HG03575 (cell line): ENCODE measurements around the gene TACR1.

Experiments used
- ATAC-seq: cut with Tn5 transposase; IDR thresholded peaks from one replicate; pipeline ENCODE4 v1.9.1; 2021; ENCODE audit not compliant: unreplicated experiment, insufficient number of reproducible peaks, low FRiP score; ENCODE audit errors: extremely low read depth

TACR1 gene

DNA sequence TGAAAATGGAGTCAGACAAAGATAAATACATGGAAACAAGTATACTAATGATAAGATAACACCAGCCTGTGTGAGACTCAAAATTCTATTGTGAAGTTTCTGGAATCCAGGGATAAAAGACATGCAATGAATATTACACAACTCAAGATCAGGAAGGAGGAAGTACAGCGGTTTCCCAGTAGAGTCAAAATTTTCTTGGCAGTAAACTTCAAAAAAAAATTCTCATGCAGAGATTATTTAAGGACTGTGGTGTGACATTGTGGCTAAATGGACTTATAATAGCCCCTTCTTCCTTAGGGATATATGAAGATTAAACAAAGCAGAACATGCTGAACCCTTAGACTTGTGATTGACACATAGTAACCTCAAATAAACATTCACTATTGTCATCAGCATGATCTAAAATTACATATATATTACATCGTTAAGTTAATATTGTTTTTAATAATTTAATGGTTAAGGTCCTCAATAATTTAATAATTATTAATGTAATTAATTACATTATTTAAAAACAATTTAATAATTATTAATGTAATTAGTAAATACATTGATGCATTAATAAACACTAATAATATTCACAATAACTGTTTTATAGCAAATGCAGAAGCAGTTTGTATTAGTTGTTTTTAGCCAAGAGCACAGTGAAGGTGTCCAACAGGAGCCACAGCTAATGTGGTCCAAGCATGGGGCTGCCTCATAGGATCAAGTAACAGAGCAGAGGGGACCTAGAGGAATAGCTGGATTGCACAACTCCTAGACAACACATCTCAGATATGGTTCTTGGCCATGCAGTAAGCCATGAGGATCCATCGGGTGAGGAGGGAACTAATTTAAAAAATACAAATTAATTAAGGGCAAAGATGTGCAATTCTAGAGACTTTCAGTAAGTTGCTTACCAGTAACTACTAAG is 163.6 kb downstream of the TACR1 start:
- no peak for ATAC-seq

DNA sequence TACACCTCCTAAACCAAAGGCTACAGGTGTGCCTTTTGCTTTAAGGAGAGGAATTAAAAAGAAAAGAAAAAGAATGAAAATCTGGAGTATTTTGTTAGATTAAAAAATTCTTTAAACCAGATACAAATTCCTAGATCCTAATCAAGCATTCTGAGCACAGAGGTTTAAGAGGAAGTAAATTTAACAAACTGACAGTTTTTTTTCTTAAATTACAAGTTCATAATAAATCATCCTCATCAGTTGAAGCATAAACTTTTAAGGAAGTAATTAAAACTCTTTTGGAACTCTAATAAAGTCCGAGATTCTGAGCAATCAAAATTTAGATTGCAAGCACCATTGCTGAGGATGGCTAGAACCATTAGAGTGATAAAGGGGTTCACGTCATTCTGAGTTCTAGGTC is 165.8 kb downstream of the TACR1 start:
- no peak for ATAC-seq

DNA sequence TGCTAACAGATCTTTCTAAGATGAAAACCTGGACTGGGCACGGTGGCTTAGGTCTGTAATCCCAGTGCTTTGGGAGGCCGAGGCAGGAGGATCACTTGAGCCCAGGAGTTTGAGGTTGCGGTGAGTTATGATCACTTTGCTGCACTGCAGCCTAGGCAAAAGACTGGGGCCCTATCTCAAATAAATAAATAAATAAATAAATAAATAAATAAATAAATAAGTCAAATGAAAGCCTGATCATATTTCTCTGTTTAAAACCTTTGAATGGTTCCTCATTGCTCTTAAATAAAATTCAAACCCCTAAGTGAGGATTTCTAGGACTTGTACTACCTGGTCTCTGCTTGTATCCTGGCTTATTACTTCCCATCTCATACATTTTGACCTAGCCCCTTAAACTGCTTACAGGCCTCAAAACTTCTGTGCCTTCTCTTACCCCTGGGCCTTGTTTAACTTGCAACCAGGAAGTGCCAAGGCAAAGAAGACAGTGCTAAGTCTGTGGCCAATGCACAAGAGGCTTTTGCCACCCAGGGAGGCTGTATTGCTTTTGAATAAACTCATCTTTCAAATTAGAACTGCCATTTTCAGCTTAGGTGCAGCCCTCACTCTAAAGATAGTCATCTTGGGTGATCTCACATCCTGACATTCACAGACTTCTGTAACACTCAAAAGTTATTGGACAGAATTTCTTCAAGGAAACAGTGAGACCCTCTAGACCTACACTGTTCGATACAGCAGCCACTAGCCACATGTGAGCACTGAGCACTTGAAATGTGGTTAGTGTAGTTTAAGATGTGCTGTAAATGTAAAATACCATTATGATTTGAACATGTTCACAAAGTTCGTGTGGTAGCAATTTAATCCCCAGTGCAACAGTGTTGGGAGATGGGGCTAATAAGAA is 167.2 kb downstream of the TACR1 start:
- no peak for ATAC-seq

DNA sequence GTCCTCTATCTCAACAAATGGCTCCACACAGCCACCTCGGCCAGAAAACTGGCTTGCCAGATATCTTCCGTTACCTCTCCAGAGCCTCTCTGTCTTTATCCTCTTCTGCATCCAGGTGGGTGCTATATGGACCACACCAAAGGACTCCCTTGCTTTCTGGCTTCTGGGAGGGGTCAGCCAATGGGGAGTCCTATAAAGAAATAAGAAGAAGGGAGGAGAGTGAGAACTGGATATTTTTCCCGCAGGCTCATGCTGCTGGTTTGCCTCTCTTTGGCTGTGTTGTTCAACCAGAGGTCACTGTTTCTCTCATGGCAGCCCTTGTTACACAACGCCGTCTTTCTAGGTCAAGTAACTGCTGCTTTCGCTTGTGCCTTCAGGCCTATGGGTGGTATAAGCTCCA is 168.1 kb downstream of the TACR1 start:
- no peak for ATAC-seq

DNA sequence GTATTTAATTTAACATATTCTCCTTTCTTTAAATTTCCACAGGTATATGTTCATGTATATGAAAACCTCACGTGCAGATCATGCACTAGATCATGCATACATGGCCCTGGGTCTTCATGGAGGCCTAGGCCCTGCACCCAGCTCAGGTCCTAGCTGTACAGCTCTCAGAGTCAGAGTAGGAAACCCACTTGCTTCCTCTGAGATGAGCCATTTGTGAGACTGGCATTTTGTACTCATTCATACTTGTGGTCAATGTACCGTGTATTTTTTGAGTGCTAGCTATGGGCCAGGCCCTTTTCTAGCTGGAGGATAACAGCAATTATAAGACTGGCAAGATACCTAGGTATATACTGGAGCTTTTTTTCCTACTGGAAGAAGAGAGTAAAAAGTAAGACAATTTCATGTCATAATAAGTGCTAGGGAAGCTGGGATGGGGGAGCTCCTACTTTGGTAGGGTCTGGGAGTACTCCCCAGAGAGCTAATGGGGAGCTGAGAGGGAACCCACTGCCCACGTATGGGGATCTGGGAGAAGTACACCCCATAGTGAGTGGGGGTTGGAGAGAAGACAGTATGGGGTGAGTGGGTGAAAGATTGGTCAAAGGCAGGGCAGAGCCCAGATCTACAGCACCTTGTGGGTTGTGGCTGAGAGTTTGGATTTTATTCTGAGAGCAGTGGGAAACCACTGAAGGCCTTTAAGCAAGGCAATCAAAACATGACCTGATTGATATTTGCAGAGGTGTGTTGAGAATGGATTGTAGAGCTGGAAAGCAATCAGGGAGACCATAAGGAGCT is 168.9 kb downstream of the TACR1 start:
- ATAC-seq = no peak

DNA sequence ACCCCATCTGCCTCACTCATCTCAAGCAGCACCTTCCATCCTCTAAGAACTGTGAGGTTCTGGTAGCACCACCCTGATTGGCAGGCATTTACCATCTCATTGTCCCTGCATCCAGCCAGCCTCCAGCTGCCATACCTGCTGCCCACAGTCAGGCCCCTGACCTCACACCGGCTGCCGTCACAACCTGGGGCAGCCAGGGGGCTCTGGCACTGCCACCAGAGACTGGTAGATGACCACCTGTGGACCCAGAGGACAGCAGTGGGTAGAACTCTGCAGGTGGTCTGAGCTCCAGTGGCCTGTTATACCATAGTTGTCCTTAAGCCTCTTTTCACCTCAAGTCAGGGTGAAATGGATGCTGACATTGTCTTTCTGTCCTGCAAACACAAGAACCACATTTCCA is 171.4 kb downstream of the TACR1 start:
- no peak for ATAC-seq

DNA sequence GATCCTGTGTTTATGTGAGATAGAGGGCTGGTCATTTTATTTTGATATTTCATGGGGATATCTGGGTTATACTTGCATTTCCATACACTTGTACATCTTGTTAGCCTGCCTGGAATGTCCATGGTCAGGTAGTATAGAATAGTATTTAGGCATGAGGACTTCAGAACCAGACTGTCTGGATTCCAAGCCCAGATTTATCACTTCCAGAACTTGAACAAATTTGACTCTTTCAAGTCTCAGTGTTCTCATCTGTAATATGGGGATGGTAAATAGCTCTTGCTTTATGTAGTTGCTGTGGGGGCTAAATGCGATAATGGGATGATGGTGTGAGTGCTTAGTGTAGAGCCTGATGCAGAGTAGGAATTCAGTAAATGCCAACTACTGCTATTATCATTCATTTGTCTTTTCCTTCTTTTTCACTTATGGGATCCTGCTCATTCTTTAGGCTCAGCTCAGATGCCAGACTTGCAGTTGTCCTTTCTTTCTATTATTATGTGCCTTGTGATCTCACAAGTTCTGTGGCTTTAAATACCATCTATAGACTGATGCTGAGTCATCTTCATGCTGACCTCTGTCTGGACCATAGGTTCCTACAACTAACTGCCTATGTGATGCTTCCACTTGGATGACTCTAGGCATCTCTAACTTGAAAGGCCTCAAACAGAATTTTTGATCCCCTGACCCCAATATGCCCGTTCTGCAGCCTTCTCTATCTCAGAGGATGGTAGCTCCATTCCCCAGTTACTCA is 173.5 kb downstream of the TACR1 start:
- no peak for ATAC-seq

DNA sequence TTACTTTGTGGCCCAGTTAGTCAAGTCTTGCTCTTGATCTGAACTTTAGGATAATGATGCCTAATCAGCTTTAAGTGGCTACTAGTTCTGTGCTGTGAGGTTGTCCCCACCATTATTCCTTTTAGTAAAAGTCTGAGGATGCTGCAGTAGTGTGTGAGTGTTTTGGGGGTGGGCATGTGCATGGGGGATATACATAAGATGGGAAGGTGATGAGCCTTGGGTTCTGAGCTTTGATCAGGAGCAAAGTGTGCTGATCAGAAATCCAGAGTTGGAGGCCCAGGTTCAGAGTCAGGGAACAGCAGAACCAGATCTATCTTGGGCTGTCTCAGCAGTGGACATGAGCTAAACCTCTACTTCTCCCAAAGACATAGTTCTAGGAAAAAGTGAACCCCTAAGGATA is 174.1 kb downstream of the TACR1 start:
- ATAC-seq = no peak

DNA sequence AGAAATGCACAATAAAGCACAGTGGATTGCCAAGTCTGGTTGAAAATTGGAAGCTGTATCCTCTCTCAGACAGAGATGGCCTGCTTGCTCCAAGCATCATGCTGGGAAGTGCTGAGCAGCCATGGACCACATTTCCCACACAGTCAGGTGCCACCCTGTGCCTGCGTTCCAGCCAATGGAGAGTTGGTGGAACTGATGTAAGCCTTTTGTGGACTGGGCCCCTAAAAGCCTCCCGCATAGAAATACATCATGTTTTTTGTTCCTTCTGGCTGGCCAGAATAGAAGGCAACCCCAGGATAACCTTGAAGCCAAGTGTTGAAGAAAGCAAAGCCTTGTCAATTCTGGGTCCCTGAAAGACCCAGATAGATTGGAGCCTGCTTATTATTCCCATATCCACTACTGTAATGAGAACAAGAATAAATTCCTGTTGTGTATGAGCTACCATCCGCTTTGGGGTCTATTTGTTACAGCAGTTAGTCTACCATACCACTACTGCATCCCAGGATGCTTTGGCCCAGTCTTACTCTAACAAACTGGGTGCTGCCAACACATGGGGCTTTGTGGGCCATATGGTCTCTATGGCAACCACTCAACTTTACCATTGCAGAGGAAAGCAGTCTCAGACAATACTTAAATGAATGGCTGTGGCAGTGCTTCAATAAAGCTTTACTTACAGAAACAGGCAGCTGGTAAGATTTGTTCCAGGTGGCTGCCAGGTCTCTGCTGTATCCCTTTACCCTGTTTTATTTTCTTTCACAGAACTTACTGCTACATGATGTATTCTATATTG is 175.5 kb downstream of the TACR1 start:
- ATAC-seq = no peak

DNA sequence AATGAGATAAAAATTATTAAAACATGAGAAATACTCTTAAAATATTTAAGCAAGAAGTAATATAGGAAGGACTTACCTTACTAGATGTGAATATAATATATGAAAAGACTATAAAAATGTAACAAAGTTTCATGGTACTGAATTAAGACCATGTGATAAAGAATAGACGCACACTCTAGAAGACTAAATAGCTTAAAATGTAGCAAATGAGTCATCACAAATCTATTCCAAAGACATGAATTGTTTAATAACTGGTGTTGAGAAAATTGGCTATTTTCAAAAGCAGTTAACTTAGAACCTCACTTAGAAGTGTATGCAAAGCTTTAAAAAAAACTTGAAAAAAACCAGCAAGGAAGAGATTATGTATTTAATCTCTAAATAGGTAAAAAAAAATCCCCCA is 176.8 kb downstream of the TACR1 start:
- no peak for ATAC-seq

DNA sequence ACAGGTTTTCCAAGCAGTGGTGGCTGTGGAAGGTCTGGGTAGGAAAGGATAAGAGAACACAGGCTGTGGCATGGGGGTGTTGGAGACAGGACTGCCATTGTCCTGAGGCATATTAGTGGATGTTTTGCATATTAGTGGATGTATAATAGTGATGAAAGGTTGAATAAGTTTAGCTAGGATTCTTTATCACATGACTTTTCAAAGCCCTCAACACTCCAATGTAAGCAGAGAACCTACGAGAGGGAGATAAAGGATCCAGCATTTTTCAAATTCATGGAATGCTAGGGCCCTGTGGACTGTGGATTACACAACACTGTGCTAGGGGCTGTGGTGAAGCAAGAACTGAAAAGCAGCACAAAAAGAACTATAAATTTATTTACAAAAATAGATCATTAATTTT is 177.6 kb downstream of the TACR1 start:
- no peak for ATAC-seq

DNA sequence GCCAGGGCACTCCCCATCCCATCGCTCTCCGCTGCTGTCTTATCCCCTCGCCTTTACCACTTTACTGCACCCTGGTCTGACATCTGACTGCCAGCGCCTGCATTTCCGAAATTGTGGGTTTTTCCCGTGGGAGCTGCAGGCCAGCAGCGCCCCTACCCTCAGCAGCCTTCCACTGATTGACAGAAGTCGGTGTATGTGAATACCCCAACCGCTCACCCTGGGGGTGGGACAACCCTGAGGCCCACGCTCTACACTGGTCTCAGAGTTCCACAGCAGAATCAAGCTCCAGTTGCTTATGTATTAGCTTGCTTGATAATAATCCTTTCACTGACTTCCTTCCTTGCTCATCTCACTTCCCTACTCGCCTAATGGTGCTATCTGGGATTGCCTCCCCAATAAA is 178.8 kb downstream of the TACR1 start:
- ATAC-seq = no peak

DNA sequence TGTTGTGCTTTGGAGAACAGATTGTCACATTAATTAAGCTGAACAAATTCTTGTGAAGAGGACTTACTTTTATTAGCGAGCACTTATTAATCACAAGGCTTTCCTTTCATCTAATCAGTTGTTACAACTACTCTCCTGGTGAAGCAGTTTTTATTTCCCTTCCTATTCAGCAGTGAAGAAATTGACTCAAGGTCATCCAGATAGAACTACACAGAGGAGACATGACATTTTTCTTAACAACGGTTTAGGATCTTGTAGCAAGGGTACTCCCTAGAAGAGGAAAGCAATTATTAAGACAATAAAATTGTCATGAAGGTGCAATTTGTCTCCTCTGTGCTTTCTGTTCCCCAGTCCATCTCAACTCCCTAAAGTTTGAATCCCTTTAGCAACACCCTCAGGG is 179.5 kb downstream of the TACR1 start:
- no peak for ATAC-seq

DNA sequence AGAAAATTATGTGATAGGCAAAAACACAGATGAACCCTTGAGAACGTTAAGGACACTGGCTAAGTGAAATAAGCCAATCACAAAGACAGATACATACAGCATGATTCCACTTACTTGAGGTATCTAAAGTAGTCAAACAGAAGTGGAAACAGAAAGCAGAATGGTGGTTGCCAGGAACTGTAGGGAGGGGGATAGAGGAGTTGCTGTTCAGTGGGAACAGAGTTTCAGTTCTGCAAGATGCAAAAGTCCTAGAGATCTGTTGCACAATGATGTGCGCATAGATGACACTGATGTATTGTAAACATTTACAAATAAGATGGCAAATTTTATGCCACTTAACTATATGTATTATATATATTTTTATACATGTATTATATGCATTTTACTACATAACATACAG is 181.2 kb downstream of the TACR1 start:
- no peak for ATAC-seq

DNA sequence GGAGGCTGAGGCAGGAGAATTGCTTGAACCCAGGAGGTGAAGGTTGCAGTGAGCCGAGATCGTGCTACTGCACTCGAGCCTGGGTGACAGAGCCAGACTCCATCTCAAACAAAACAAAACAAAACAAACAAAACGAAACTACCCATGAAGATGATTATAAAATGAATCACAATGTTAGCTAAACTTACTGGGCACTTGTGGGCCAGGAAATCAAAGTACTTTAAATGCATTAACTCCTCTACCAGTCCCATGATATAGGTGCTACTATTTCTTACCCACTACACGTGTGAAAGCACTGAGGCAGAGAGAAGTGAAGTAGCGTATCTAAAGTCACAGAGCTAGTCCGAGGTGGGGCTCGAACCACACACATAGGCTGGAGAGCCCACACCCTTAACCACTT is 187.2 kb downstream of the TACR1 start:
- ATAC-seq = no peak

DNA sequence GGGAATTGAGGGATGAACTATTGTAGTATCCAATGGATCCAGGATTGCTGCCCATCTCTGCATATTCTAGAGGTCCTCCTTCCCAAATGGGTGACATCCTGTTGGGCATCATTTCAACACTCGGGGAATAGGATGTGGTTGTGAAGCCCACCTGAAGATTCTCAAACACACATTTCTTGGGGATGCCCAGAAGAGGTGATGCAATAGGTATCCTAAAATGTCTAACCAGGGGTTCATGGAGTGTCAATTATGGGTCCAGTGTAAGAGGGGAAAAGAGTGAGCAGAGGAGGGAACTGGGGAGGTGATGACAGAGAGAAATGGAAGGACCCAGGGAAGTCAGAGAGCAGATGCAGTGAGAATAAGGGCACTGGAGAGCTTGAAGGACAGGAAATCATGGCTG is 188.7 kb downstream of the TACR1 start:
- ATAC-seq = no peak

DNA sequence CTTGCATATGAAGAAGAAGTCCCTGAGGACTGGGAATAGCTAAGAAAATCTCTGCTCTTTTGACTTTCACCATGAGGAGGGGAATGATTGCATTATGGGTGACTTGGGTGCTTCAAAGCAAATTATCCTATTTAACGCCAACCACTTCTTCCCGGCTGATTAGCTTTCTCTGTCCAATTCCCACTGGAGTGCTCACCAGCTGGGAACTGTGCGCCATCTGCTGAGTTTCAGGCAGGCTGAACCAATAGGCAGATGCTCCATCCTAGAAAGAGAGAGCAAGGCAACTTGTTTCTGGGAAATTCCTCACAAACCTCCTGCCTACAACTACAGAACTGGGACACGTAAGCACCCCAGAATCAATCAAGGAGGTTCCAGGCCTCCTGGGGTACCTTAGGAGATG is 191.5 kb downstream of the TACR1 start:
- ATAC-seq = no peak

DNA sequence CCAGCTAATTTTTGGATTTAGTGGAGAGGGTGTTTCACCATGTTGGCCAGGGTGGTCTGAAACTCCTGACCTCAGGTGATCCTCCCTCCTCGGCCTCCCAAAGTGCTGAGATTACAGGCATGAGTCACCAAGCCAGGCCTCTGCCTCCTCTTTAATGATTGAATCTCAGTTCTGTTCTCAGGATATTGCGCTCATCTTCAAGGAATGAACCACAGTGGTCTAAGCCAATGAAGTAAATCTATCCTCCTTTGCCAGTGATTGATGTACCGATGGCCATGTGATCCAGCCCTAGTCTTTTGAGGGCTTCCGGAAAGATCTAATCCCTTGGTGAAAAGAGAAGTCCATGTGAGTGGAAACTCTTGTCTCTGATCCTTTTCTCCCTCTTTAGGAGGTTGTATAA is 192.3 kb downstream of the TACR1 start:
- no peak for ATAC-seq
